Ovary (tissue), 9 donors: Measurements from ENCODE around the gene DRC1. TPM values are rescaled to one million over a fixed set of nuclear protein-coding genes. Genes with fewer than 3 reads are reported as not detected.
A peak's percentile ranks its signal among the peaks of the same experiment; 100 is the strongest.

Experiments used
- DNase-seq, 5 donors: peaks; one replicate each; pipeline ENCODE4 v3.0.0-alpha.2; 2019 to 2020
- H3K27ac ChIP-seq, 2 donors: fragments of 200-600 bp; one replicate each; pipeline versions ENCODE4 v1.5.1 to v1.8.0; 2019 to 2022
- H3K27me3 ChIP-seq: fragments of 200-600 bp; one replicate; pipeline ENCODE4 v1.8.0; 2022
- H3K36me3 ChIP-seq: fragments of 200-600 bp; sonication (generic); one replicate; pipeline ENCODE4 v1.5.1; 2019
- H3K4me1 ChIP-seq: one replicate; pipeline ENCODE4 v1.8.1; 2013; ENCODE audit warnings: mild to moderate bottlenecking, moderate library complexity; ENCODE audit not compliant: insufficient read depth
- H3K4me3 ChIP-seq: fragments of 200-600 bp; sonication (generic); one replicate; pipeline ENCODE4 v1.5.1; 2017
- H3K9me3 ChIP-seq, 2 donors: fragments of 200-600 bp in 1 of 2; sonication (generic) in 1 of 2; one replicate each; pipeline versions ENCODE4 v1.5.1 to v1.8.1; 2013 to 2019; ENCODE audit warnings: mild to moderate bottlenecking in 1 of 2, moderate library complexity in 1 of 2
- CTCF ChIP-seq, 3 donors: fragments of 450-650 bp in 2 of 3; fragments of 200-600 bp in 1 of 3; IDR thresholded peaks; one replicate each; pipeline versions ENCODE4 v1.5.1 to v1.8.0; 2016 to 2022; ENCODE audit warnings: antibody characterized with exemption in 3 of 3, mild to moderate bottlenecking in 1 of 3
- EP300 ChIP-seq: sonication (generic); formaldehyde crosslinking; IDR thresholded peaks from one replicate; pipeline ENCODE4 v1.6.1; 2017; ENCODE audit warnings: antibody characterized with exemption
- POLR2A ChIP-seq: fragments of 450-650 bp; IDR thresholded peaks from one replicate; pipeline ENCODE4 v1.6.1; 2017; ENCODE audit warnings: antibody characterized with exemption, mild to moderate bottlenecking, moderate library complexity
- WGBS, 3 donors: extraction: QIAGEN DNeasy Blood & Tissue Kit in 1 of 3; methylation state at CpG; one replicate each; pipeline versions ENCODE4 v1.1.5 to v1.1.7; 2013 to 2017; 5-methylcytosine and 5-hydroxymethylcytosine counted together
- intact Hi-C, 4 donors: fragments of 100-400 bp; cut with DNase I; formaldehyde crosslinking; loops; one replicate each; pipeline versions ENCODE4 v1.11.0 to v1.15.1; 2022 to 2023
- polyA plus RNA-seq, 2 donors: library from polyadenylated mRNA; stranded (reverse); fragments of 200-250 nt in 1 of 2; fragments of 350-450 nt in 1 of 2; fragmentation: Illumina TruSeq in 1 of 2; extraction: RNeasy Lipid Tissue Mini Kit (QIAGEN cat#74804) in 1 of 2; gene quantifications; one replicate each; pipeline ENCODE4 v1.2.3, GENCODE V29; 2013 to 2014
- total RNA-seq, 7 donors: library from RNA; depleted of rRNA in 2 of 7; stranded (reverse); fragments of >200 nt in 2 of 7; fragmentation: NEBNext Ultra II Directional in 3 of 7; extraction: Animal tissue kit (Norgen Biotek cat#: 25700) in 3 of 7; gene quantifications; one replicate each; pipeline versions ENCODE4 v1.1.0 to v1.2.4, GENCODE V29; 2016 to 2023
- donor health status: DM: no; HTN: no; CAD: no; lungs with moderate emphysema.
- donor health status: DM: no; HTN: no; CAD: no.
- donor health status: Bipolar disorder and iron deficiency.
- donor health status: DM: yes; HTN: yes; CAD: no.
- donor health status: DM: no; HTN: no; CAD: no.
- donor health status: DM: yes; HTN: yes; CAD: no.

DRC1 gene
- total and polyA plus RNA-seq, 9 donors = 0.05 to 11.8 (median 1.2) TPM; not detected in 3

DNA sequence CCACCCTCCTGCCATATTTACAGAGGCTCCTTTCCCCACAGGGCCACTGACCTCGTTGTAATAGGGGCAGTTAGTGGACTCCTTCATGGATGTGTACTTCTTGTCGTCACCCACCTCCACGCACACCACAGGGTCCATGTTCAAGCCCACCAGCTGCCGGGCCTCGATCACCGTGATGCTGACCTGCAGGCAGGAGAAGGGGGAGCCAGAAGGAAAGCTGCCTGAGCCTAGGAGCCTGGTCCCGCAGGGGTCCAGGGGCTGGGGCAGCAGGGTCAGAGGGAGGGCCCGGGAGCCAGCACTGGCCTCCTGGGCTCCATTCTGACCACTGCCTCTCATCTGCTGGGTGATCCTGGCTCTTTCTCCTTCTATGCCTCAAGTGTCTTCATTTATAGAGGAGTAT is 93.2 kb downstream of the DRC1 start:
- TF ChIP-seq POLR2A (no peak), CTCF (IDR thresholded peaks at IDR 0.05) (no peak), EP300 (no peak)
- WGBS, 3 donors = 90 to 96% (median 94%) methylated on average over 8 of the region's 8 CpGs
- no peak for DNase-seq
- H3K4me1 ChIP-seq = peaks cover 3% of the 10 kb centered on the region
- intact Hi-C loops = no loop called here
- no peaks in the 10 kb centered on the region for H3K27me3 ChIP-seq
- no peak overlapping the region for H3K4me3 ChIP-seq
- no peak overlapping the region for H3K27ac ChIP-seq
- H3K9me3 ChIP-seq = no peaks in the 10 kb centered on the region
- no peaks in the 10 kb centered on the region for H3K36me3 ChIP-seq

GRCh38 chr2:26495705-26496297 is 94.1 kb downstream of the DRC1 start:
- H3K9me3 ChIP-seq = no peaks in the 10 kb centered on the region
- H3K4me3 ChIP-seq = no peak overlapping the region
- intact Hi-C loops = no loop called here
- no peaks in the 10 kb centered on the region for H3K36me3 ChIP-seq
- no peak for DNase-seq
- no peak for TF ChIP-seq EP300
- TF ChIP-seq POLR2A = no peak
- no peak for TF ChIP-seq CTCF (IDR thresholded peaks at IDR 0.05)
- peaks cover 3% of the 10 kb centered on the region for H3K4me1 ChIP-seq
- no peak overlapping the region for H3K27ac ChIP-seq
- 88 to 93% (median 90%) methylated on average over 8 of the region's 8 CpGs for WGBS, 3 donors
- H3K27me3 ChIP-seq = no peaks in the 10 kb centered on the region

- Histone ChIP-seq H3K27ac (no peak overlapping the region), H3K4me1 (no peaks in the 10 kb centered on the region), H3K4me3 (no peak overlapping the region), H3K27me3 (no peaks in the 10 kb centered on the region), H3K36me3 (no peaks in the 10 kb centered on the region), H3K9me3 (no peaks in the 10 kb centered on the region)
- WGBS, 3 donors = 62 to 66% (median 63%) methylated on average over 4 of the region's 4 CpGs
- TF ChIP-seq EP300 (no peak), POLR2A (no peak), CTCF (IDR thresholded peaks at IDR 0.05) (no peak)
- DNase-seq = no peak
- intact Hi-C loops = no loop called here
Observed at GRCh38 chr2:26500406-26500805, 98.7 kb downstream of the DRC1 start.

- peak; percentile 28 to 75 (median 57) for DNase-seq
- H3K9me3 ChIP-seq = no peaks in the 10 kb centered on the region
- intact Hi-C loops = no loop called here
- no peak overlapping the region for H3K27ac ChIP-seq
- WGBS, 3 donors = 1 to 4% (median 2%) methylated on average over 38 to 41 of the region's 41 CpGs
- TF ChIP-seq EP300 = no peak
- TF ChIP-seq CTCF (IDR thresholded peaks at IDR 0.05) = peak; percentile 26 to 50 (median 37)
- no peak for TF ChIP-seq POLR2A
- no peaks in the 10 kb centered on the region for H3K36me3 ChIP-seq
- peak overlapping the region; percentile 23 for H3K4me3 ChIP-seq
- H3K4me1 ChIP-seq = no peaks in the 10 kb centered on the region
- H3K27me3 ChIP-seq = no peaks in the 10 kb centered on the region
Observed at GRCh38 chr2:26503231-26503880, 101.6 kb downstream of the DRC1 start.
